ENCODE data around the gene FIGNL2.

DNA sequence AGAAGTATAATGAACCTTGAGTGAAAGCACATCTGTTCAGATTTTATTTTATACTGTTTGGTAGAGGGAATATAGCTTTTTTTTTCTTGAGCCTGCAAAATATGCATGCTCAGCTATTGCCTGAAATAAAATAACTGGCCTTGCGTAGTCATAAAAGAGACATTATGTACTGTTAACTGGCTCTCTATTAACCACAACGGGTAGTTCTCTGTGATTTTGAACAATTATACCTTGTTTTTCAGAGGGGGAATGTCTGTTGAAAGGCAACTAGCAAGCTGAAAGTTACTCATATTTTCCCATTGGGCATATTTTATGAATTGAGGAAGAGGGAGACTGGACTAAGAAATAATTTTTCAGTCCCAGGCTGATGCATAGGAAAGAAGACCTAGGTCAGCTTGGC, 62.6 kb downstream of the FIGNL2 start:
- TF ChIP-seq CTCF (IDR thresholded peaks at IDR 0.05) (no peak), POLR2A (IDR thresholded peaks at IDR 0.05) (no peak)

Data from upper lobe of left lung (tissue), 4 donors.